Right renal pelvis (tissue), 4 donors: Measurements from ENCODE around the gene KLHDC10. TPM values are rescaled to one million over a fixed set of nuclear protein-coding genes. Genes with fewer than 3 reads are reported as not detected.
"Not testable (repeated sequence)": the region's sequence is repeated elsewhere in the genome, so short reads cannot be mapped to it uniquely, and the experiment has no call there.

Experiments used
- DNase-seq, 4 donors: peaks; one replicate each; pipeline ENCODE4 v3.0.0-alpha.2; 2013; ENCODE audit warnings: low read depth in 4 of 4, low spot score in 3 of 4, missing footprints in 1 of 4
- polyA plus RNA-seq, 4 donors: library from polyadenylated mRNA; unstranded; fragments of 120-200 nt; gene quantifications; one replicate each; pipeline ENCODE4 v1.2.1, GENCODE V29; 2013; ENCODE audit not compliant: insufficient read length in 4 of 4

Gene KLHDC10
- polyA plus RNA-seq, 4 donors: 45.9 to 55.7 (median 51.6) TPM

- DNase-seq: no peak
Observed at GRCh38 chr7:130152493-130153210, 82.3 kb downstream of the KLHDC10 start.

- DNase-seq: no peak
Observed at GRCh38 chr7:130153211-130153908, 83.0 kb downstream of the KLHDC10 start.

- DNase-seq: no peak
Observed at GRCh38 chr7:130154131-130154500, 83.8 kb downstream of the KLHDC10 start.

GRCh38 chr7:130154501-130155317 lies 84.4 kb downstream of the KLHDC10 start:
- DNase-seq: no peak

GRCh38 chr7:130156140-130156539 lies 85.8 kb downstream of the KLHDC10 start:
- DNase-seq: no peak

- no peak for DNase-seq
Observed at GRCh38 chr7:130157700-130158099, 87.4 kb downstream of the KLHDC10 start.

- no peak for DNase-seq
Observed at GRCh38 chr7:130160023-130160422, 89.7 kb downstream of the KLHDC10 start.

- no peak for DNase-seq
Observed at GRCh38 chr7:130160455-130160854, 90.1 kb downstream of the KLHDC10 start.

GRCh38 chr7:130162196-130162595 lies 91.9 kb downstream of the KLHDC10 start:
- no peak for DNase-seq

- DNase-seq: no peak
Observed at GRCh38 chr7:130174237-130174959, 104.1 kb downstream of the KLHDC10 start.

- DNase-seq: no peak
Observed at GRCh38 chr7:130178251-130178650, 107.9 kb downstream of the KLHDC10 start.

- DNase-seq: no peak
Observed at GRCh38 chr7:130179631-130180030, 109.3 kb downstream of the KLHDC10 start.

GRCh38 chr7:130180571-130181262 lies 110.4 kb downstream of the KLHDC10 start:
- no peak for DNase-seq

- DNase-seq: no peak
Observed at GRCh38 chr7:130181263-130181605, 110.9 kb downstream of the KLHDC10 start.

- DNase-seq: no peak
Observed at GRCh38 chr7:130182990-130183389, 112.7 kb downstream of the KLHDC10 start.

- not testable (repeated sequence) for DNase-seq
Observed at GRCh38 chr7:130184349-130184748, 114.0 kb downstream of the KLHDC10 start.
